ENCODE results near the gene CHRM2.

- TF ChIP-seq TEAD4 (IDR thresholded peaks at IDR 0.05), result no peak
- no peak for TF ChIP-seq REST (IDR thresholded peaks at IDR 0.05; ENCODE audit: low read depth)
- TF ChIP-seq MAX (IDR thresholded peaks at IDR 0.05), result no peak
Measured at GRCh38 chr7:136923111-136923667, 54.7 kb downstream of the CHRM2 start.

Measured in Ishikawa (cell line).